ENCODE results near the gene MATN1. TPM values are rescaled to one million over a fixed set of nuclear protein-coding genes. Genes with fewer than 3 reads are reported as not detected.

MATN1 gene, protein sequence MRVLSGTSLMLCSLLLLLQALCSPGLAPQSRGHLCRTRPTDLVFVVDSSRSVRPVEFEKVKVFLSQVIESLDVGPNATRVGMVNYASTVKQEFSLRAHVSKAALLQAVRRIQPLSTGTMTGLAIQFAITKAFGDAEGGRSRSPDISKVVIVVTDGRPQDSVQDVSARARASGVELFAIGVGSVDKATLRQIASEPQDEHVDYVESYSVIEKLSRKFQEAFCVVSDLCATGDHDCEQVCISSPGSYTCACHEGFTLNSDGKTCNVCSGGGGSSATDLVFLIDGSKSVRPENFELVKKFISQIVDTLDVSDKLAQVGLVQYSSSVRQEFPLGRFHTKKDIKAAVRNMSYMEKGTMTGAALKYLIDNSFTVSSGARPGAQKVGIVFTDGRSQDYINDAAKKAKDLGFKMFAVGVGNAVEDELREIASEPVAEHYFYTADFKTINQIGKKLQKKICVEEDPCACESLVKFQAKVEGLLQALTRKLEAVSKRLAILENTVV
- 0.16 to 0.25 TPM (median 0.24 TPM) in 3 replicates for total RNA-seq (2021)
- percentile 13 among the genes with signal in this experiment for Bru-seq, nascent RNA
- long read RNA-seq, experiment 1, partial matches to known transcripts: 8 of 9 reads
- long read RNA-seq, experiment 1, other reads (novel, unspliced or antisense): 1 of 9 reads
- long read RNA-seq, experiment 2, partial matches to known transcripts: 0 of 2 reads
- long read RNA-seq, experiment 2, other reads (novel, unspliced or antisense): 2 of 2 reads
- long read RNA-seq, experiment 3: 0 reads

DNA sequence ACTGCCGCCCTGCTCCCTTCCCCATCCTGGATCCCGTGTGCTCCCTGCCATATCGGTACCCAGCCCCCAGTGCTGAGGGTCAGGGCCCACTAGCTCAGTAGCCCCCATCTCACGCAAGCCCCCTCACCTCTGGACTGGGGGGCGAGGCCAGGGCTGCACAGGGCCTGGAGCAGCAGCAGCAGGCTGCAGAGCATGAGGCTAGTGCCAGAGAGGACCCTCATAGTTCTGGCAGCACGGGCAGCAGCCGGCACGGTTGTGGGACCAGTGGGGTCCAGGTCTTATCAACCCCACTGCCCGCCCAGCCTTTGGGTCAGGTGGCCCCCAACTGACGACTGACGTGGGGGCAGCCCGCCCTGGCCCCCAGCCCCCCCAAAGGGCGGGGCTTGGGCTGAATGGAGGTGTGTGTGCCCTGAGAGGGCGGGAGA lies at the start of gene MATN1:
MATN1 (minus strand) TSS at position 255 of the 425 bp plus-strand sequence; CDS start at position 221, 34 bp downstream.
- ChIA-PET CTCF (interaction anchor here (0.8 to 6.7 kb wide), 10 partner anchors 9 to 187 kb away, joined by 3 to 89 read pairs (median 4); no protein-coding TSS in a partner anchor), POLR2A (no interaction called here)
- Mint-ChIP-seq H3K4me1 (peaks cover 17% of the 10 kb centered on the region), H3K27ac (peak within 1 kb of the TSS; percentile 79), H3K36me3 (no peaks in the 10 kb centered on the region), H3K4me3 (no peak within 1 kb of the TSS), H3K9me3 (no peaks in the 10 kb centered on the region), H3K27me3 (ENCODE audit: low read depth) (no peaks in the 10 kb centered on the region)
- ATAC-seq (no peak), DNase-seq (ENCODE audit: low spot score) (no peak)
- TF ChIP-seq, protein P1, sequence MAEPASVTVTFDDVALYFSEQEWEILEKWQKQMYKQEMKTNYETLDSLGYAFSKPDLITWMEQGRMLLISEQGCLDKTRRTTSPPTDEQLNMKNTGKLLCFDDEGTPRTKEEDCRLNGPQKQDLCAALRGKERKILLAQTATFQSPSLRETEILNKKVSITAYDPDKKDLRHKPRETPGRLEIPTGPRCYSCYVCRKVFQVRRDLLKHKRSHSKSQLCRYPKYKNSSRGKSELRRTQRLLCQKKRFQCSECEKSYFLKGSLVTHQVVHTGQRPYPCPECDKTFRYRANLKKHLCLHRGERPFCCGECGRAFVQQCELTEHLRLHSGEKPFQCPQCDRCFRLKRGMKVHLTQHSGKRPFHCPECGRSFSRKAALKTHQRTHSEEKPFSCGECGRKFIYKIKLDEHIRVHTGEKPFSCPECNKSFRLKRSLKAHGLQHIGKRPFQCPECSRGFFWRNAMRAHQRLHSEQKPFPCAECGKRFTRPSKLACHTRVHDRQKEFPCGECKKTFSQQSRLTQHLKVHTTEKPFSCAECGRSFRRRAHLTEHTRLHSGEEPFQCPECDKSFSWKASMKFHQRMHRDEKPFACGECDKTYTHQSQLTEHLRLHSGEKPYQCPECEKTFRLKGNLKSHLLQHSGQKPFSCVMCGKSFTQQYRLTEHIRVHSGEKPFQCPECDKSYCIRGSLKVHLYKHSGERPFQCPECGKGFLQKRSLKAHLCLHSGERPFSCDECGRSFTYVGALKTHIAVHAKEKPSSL (CRISPR knock-in tag; conservative IDR thresholded peaks at IDR 0.05): no peak
- no peak for TF ChIP-seq CBFB (CRISPR knock-in tag; IDR thresholded peaks at IDR 0.05; ENCODE audit: low read depth)

DNA sequence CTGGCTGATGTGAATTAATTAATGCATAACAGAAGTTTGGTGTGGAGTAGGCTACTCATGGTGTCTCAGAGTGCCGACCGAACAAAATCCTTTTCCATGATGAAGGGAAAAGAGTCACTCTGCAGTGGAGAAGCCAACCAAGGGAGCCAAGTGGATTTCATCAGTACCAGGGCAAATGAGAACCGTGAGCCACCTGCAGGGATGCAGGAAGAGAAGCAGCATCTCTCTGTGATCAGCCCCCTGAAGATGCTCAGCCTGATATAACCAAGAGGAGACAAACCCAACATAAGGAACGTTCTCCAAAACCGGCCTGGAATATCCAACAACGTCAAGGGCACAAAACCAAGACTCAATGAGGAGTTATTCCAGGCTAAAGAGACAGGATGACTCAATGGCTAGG lies 47.6 kb upstream of the MATN1 start:
- no peaks in the 10 kb centered on the region for H3K4me1 Mint-ChIP-seq
- no peaks in the 10 kb centered on the region for H3K27me3 Mint-ChIP-seq (ENCODE audit: low read depth)
- no peaks in the 10 kb centered on the region for H3K9me3 Mint-ChIP-seq
- no peak for ATAC-seq
- H3K27ac Mint-ChIP-seq: no peak overlapping the region
- ChIA-PET CTCF (interaction anchor here (1.2 to 2.5 kb wide), 3 partner anchors 31 to 52 kb away, joined by 4 to 7 read pairs (median 6); no protein-coding TSS in a partner anchor), POLR2A (no interaction called here)
- TF ChIP-seq, protein P2, sequence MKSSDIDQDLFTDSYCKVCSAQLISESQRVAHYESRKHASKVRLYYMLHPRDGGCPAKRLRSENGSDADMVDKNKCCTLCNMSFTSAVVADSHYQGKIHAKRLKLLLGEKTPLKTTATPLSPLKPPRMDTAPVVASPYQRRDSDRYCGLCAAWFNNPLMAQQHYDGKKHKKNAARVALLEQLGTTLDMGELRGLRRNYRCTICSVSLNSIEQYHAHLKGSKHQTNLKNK (CRISPR knock-in tag; IDR thresholded peaks at IDR 0.05): no peak
- TF ChIP-seq, protein P3, sequence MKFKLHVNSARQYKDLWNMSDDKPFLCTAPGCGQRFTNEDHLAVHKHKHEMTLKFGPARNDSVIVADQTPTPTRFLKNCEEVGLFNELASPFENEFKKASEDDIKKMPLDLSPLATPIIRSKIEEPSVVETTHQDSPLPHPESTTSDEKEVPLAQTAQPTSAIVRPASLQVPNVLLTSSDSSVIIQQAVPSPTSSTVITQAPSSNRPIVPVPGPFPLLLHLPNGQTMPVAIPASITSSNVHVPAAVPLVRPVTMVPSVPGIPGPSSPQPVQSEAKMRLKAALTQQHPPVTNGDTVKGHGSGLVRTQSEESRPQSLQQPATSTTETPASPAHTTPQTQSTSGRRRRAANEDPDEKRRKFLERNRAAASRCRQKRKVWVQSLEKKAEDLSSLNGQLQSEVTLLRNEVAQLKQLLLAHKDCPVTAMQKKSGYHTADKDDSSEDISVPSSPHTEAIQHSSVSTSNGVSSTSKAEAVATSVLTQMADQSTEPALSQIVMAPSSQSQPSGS (CRISPR knock-in tag; IDR thresholded peaks at IDR 0.05; ENCODE audit: borderline replicate concordance, low read depth): no peak
- TF ChIP-seq TEAD1 (CRISPR knock-in tag; IDR thresholded peaks at IDR 0.05) (no peak), ATF1 (CRISPR knock-in tag; IDR thresholded peaks at IDR 0.05) (no peak), JAZF1 (CRISPR knock-in tag; IDR thresholded peaks at IDR 0.05) (no peak), ZNF423 (CRISPR knock-in tag; IDR thresholded peaks at IDR 0.05) (no peak), TCF7 (CRISPR knock-in tag; IDR thresholded peaks at IDR 0.05; ENCODE audit: low read depth) (no peak)
- TF ChIP-seq, protein P4, sequence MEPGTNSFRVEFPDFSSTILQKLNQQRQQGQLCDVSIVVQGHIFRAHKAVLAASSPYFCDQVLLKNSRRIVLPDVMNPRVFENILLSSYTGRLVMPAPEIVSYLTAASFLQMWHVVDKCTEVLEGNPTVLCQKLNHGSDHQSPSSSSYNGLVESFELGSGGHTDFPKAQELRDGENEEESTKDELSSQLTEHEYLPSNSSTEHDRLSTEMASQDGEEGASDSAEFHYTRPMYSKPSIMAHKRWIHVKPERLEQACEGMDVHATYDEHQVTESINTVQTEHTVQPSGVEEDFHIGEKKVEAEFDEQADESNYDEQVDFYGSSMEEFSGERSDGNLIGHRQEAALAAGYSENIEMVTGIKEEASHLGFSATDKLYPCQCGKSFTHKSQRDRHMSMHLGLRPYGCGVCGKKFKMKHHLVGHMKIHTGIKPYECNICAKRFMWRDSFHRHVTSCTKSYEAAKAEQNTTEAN (CRISPR knock-in tag; IDR thresholded peaks at IDR 0.05): no peak
- TF ChIP-seq, protein P5, sequence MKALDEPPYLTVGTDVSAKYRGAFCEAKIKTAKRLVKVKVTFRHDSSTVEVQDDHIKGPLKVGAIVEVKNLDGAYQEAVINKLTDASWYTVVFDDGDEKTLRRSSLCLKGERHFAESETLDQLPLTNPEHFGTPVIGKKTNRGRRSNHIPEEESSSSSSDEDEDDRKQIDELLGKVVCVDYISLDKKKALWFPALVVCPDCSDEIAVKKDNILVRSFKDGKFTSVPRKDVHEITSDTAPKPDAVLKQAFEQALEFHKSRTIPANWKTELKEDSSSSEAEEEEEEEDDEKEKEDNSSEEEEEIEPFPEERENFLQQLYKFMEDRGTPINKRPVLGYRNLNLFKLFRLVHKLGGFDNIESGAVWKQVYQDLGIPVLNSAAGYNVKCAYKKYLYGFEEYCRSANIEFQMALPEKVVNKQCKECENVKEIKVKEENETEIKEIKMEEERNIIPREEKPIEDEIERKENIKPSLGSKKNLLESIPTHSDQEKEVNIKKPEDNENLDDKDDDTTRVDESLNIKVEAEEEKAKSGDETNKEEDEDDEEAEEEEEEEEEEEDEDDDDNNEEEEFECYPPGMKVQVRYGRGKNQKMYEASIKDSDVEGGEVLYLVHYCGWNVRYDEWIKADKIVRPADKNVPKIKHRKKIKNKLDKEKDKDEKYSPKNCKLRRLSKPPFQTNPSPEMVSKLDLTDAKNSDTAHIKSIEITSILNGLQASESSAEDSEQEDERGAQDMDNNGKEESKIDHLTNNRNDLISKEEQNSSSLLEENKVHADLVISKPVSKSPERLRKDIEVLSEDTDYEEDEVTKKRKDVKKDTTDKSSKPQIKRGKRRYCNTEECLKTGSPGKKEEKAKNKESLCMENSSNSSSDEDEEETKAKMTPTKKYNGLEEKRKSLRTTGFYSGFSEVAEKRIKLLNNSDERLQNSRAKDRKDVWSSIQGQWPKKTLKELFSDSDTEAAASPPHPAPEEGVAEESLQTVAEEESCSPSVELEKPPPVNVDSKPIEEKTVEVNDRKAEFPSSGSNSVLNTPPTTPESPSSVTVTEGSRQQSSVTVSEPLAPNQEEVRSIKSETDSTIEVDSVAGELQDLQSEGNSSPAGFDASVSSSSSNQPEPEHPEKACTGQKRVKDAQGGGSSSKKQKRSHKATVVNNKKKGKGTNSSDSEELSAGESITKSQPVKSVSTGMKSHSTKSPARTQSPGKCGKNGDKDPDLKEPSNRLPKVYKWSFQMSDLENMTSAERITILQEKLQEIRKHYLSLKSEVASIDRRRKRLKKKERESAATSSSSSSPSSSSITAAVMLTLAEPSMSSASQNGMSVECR (CRISPR knock-in tag; IDR thresholded peaks at IDR 0.05; ENCODE audit: borderline replicate concordance): no peak
- H3K36me3 Mint-ChIP-seq: no peaks in the 10 kb centered on the region
- H3K4me3 Mint-ChIP-seq: no peak overlapping the region
- DNase-seq (ENCODE audit: low spot score): no peak

Data from WTC11 (cell line).